Gastrocnemius medialis (tissue), 4 donors: Measurements from ENCODE around the gene LPCAT1. TPM values are rescaled to one million over a fixed set of nuclear protein-coding genes. Genes with fewer than 3 reads are reported as not detected.

Experiments
- ATAC-seq, 2 donors: fragments of 150-250 bp; one replicate each; pipeline ENCODE4 v1.9.1; 2016
- DNase-seq, 2 donors: peaks; one replicate each; pipeline ENCODE4 v3.0.0-alpha.2; 2019
- H3K27ac ChIP-seq, 4 donors: fragments of 200-600 bp; sonication (generic); 1 replicate in 1 of 4; 2 replicates in 3 of 4; pipeline ENCODE4 v1.5.1; 2016 to 2018; ENCODE audit warnings: mild to moderate bottlenecking in 2 of 4, moderate library complexity in 1 of 4
- H3K27me3 ChIP-seq, 3 donors: fragments of 200-600 bp; sonication (generic) in 2 of 3; 1 replicate in 1 of 3; 2 replicates in 2 of 3; pipeline versions ENCODE4 v1.5.1 to v1.6.0; 2016 to 2019; ENCODE audit warnings: mild to moderate bottlenecking in 1 of 3, moderate library complexity in 1 of 3
- H3K36me3 ChIP-seq, 2 donors: fragments of 200-600 bp; sonication (generic) in 1 of 2; one replicate each; pipeline ENCODE4 v1.5.1; 2017 to 2018
- H3K4me1 ChIP-seq, 2 donors: fragments of 200-600 bp; sonication (generic) in 1 of 2; one replicate each; pipeline ENCODE4 v1.5.1; 2016 to 2017; ENCODE audit warnings: mild to moderate bottlenecking in 2 of 2
- H3K4me3 ChIP-seq, 4 donors: fragments of 200-600 bp; sonication (generic) in 3 of 4; 1 replicate in 1 of 4; 2 replicates in 3 of 4; pipeline ENCODE4 v1.5.1; 2016 to 2019; ENCODE audit warnings: mild to moderate bottlenecking in 2 of 4
- H3K9me3 ChIP-seq, 3 donors: fragments of 200-600 bp; sonication (generic) in 2 of 3; 1 replicate in 1 of 3; 2 replicates in 2 of 3; pipeline ENCODE4 v1.5.1; 2016 to 2019
- CTCF ChIP-seq, 5 experiments: fragments of 450-650 bp in 3 of 5; fragments of 200-600 bp in 2 of 5; sonication (generic) in 2 of 5; IDR thresholded peaks in 4 of 5; conservative IDR thresholded peaks in 1 of 5; 1 replicate in 4 of 5; 2 replicates in 1 of 5; pipeline ENCODE4 v1.5.1; 2016 to 2019; ENCODE audit warnings: antibody characterized with exemption in 5 of 5, mild to moderate bottlenecking in 3 of 5, moderate library complexity in 3 of 5
- POLR2A ChIP-seq, 2 donors: fragments of 450-650 bp; IDR thresholded peaks; one replicate each; pipeline ENCODE4 v1.6.1; 2017; ENCODE audit warnings: antibody characterized with exemption in 2 of 2, mild to moderate bottlenecking in 2 of 2, moderate library complexity in 2 of 2
- in situ Hi-C, 4 donors: fragments of 200-750 bp; cut with MboI; loops; one replicate each; pipeline versions ENCODE4 v1.15.0 to v1.8.0; 2017; ENCODE audit warnings: low sequenced_read_pairs in 4 of 4
- intact Hi-C: fragments of 100-400 bp; cut with DNase I; formaldehyde crosslinking; loops from one replicate; pipeline ENCODE4 v1.15.1; 2023; ENCODE audit warnings: low total_unique reads
- total RNA-seq, 4 donors: library from RNA; depleted of rRNA; stranded (reverse); fragments of >200 nt; gene quantifications; one replicate each; pipeline versions ENCODE4 v1.1.0 to v1.2.3, GENCODE V29; 2016

Gene LPCAT1
- total RNA-seq, 4 donors from 2014 or later: 1.4 to 9.2 (median 4.2) TPM

- DNase-seq (no peak), ATAC-seq (no peak)
- H3K4me1 ChIP-seq: no peaks in the 10 kb centered on the region
- H3K27ac ChIP-seq: no peak overlapping the region
- no peak for TF ChIP-seq CTCF (IDR thresholded peaks at IDR 0.05 in 4 of 5, conservative IDR thresholded peaks at IDR 0.05 in 1 of 5)
- no peak for TF ChIP-seq POLR2A (IDR thresholded peaks at IDR 0.05)
- intact Hi-C loops (no loop called here), in situ Hi-C loops (no loop called here)
- H3K36me3 ChIP-seq: no peaks in the 10 kb centered on the region
- H3K27me3 ChIP-seq: peaks cover 4 to 31% (median 16%) of the 10 kb centered on the region in 3 donors
- no peak overlapping the region for H3K4me3 ChIP-seq
- no peaks in the 10 kb centered on the region for H3K9me3 ChIP-seq
Measured at GRCh38 chr5:1415059-1415425, 108.7 kb downstream of the LPCAT1 start.

- no peak overlapping the region for H3K27ac ChIP-seq
- H3K4me3 ChIP-seq: no peak overlapping the region
- peaks cover 4 to 34% (median 16%) of the 10 kb centered on the region in 3 donors for H3K27me3 ChIP-seq
- no peaks in the 10 kb centered on the region for H3K36me3 ChIP-seq
- intact Hi-C loops (no loop called here), in situ Hi-C loops (no loop called here)
- H3K9me3 ChIP-seq: no peaks in the 10 kb centered on the region
- ATAC-seq: no peak
- no peaks in the 10 kb centered on the region for H3K4me1 ChIP-seq
- no peak for TF ChIP-seq POLR2A (IDR thresholded peaks at IDR 0.05)
- no peak for TF ChIP-seq CTCF (IDR thresholded peaks at IDR 0.05 in 4 of 5, conservative IDR thresholded peaks at IDR 0.05 in 1 of 5)
- DNase-seq: no peak
Measured at GRCh38 chr5:1414311-1415058, 109.3 kb downstream of the LPCAT1 start.

- no peak overlapping the region for H3K27ac ChIP-seq
- no peaks in the 10 kb centered on the region for H3K9me3 ChIP-seq
- in situ Hi-C loops: no loop called here
- ATAC-seq (no peak), DNase-seq (no peak)
- no peaks in the 10 kb centered on the region for H3K4me1 ChIP-seq
- no peak for TF ChIP-seq POLR2A (IDR thresholded peaks at IDR 0.05)
- no peak for TF ChIP-seq CTCF (IDR thresholded peaks at IDR 0.05 in 4 of 5, conservative IDR thresholded peaks at IDR 0.05 in 1 of 5)
- no peak overlapping the region for H3K4me3 ChIP-seq
- peaks cover 4 to 34% (median 16%) of the 10 kb centered on the region in 3 donors for H3K27me3 ChIP-seq
- intact Hi-C loops: no loop called here
- no peaks in the 10 kb centered on the region for H3K36me3 ChIP-seq
Measured at GRCh38 chr5:1413611-1414241, 110.0 kb downstream of the LPCAT1 start.

- H3K4me1 ChIP-seq: no peaks in the 10 kb centered on the region
- TF ChIP-seq POLR2A (IDR thresholded peaks at IDR 0.05) (no peak), CTCF (IDR thresholded peaks at IDR 0.05 in 4 of 5, conservative IDR thresholded peaks at IDR 0.05 in 1 of 5) (no peak)
- H3K4me3 ChIP-seq: no peak overlapping the region
- peaks cover 4 to 34% (median 16%) of the 10 kb centered on the region in 3 donors for H3K27me3 ChIP-seq
- ATAC-seq (no peak), DNase-seq (no peak)
- no peaks in the 10 kb centered on the region for H3K36me3 ChIP-seq
- H3K9me3 ChIP-seq: no peaks in the 10 kb centered on the region
- in situ Hi-C loops: no loop called here
- intact Hi-C loops: no loop called here
- no peak overlapping the region for H3K27ac ChIP-seq
Measured at GRCh38 chr5:1413211-1413610, 110.5 kb downstream of the LPCAT1 start.
